HG03103 (cell line): ENCODE results near the gene SYNJ2.
"Not testable (repeated sequence)": the region's sequence is repeated elsewhere in the genome, so short reads cannot be mapped to it uniquely, and the experiment has no call there.

Experiments used
- ATAC-seq: cut with Tn5 transposase; IDR thresholded peaks from one replicate; pipeline ENCODE4 v1.9.1; 2021; ENCODE audit warnings: low read depth; ENCODE audit not compliant: unreplicated experiment

SYNJ2 gene, protein sequence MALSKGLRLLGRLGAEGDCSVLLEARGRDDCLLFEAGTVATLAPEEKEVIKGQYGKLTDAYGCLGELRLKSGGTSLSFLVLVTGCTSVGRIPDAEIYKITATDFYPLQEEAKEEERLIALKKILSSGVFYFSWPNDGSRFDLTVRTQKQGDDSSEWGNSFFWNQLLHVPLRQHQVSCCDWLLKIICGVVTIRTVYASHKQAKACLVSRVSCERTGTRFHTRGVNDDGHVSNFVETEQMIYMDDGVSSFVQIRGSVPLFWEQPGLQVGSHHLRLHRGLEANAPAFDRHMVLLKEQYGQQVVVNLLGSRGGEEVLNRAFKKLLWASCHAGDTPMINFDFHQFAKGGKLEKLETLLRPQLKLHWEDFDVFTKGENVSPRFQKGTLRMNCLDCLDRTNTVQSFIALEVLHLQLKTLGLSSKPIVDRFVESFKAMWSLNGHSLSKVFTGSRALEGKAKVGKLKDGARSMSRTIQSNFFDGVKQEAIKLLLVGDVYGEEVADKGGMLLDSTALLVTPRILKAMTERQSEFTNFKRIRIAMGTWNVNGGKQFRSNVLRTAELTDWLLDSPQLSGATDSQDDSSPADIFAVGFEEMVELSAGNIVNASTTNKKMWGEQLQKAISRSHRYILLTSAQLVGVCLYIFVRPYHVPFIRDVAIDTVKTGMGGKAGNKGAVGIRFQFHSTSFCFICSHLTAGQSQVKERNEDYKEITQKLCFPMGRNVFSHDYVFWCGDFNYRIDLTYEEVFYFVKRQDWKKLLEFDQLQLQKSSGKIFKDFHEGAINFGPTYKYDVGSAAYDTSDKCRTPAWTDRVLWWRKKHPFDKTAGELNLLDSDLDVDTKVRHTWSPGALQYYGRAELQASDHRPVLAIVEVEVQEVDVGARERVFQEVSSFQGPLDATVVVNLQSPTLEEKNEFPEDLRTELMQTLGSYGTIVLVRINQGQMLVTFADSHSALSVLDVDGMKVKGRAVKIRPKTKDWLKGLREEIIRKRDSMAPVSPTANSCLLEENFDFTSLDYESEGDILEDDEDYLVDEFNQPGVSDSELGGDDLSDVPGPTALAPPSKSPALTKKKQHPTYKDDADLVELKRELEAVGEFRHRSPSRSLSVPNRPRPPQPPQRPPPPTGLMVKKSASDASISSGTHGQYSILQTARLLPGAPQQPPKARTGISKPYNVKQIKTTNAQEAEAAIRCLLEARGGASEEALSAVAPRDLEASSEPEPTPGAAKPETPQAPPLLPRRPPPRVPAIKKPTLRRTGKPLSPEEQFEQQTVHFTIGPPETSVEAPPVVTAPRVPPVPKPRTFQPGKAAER (N-terminal part only)

DNA sequence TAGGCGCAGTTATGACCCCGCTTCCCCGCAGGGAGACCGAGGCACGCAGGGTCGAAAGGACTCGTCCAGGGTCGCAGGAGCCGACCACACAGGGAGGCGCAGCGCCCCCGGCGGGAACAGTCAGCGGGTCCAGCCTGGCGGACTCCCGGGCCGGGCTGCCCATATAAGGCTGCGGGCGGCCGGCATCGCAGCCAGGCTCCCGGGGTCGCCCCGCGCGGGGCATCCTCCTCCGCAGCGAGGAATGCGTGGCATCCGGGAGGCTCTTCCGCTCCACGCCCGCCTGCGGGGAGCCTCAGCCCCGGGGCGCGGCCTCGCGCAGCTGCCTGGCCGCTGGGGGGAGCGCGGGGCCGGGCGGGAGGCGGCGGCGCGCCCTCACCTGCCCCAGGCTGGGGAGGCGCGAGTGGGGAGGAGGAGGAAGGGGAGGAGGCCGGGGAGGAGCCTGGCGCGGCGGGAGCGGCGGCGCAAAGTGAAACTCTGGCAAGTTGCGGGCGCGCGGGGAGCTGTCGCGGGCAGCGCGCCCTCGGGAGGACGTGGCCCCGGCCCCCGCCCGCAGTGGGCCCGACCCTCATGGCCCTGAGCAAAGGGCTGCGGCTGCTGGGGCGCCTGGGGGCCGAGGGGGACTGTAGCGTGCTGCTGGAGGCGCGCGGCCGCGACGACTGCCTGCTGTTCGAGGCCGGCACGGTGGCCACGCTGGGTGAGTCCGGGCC is at the start of gene SYNJ2:
Gene SYNJ2 (plus strand): TSS at position 469 of the 707 bp plus-strand sequence. CDS start 99 bp downstream, at position 568.
- peak; percentile 64 for ATAC-seq

DNA sequence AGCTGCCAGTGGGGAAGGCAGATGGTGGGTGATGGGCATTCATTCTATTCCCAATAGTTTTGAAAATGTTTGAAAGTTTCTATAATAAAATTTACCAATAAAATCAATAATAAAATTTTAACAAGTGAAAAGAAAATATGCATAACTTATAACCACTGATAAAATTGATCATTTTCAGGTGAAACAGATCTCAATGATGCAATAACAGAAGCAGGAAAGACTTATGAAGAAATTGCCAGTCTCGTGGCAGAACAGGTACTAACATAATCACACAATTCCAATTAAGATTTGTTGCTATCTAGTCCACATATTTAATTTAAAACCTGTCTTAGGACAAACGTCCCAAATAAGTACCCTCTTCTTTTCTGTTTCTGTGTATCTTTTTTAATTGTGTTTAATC is 45.9 kb upstream of the SYNJ2 start:
- no peak for ATAC-seq

DNA sequence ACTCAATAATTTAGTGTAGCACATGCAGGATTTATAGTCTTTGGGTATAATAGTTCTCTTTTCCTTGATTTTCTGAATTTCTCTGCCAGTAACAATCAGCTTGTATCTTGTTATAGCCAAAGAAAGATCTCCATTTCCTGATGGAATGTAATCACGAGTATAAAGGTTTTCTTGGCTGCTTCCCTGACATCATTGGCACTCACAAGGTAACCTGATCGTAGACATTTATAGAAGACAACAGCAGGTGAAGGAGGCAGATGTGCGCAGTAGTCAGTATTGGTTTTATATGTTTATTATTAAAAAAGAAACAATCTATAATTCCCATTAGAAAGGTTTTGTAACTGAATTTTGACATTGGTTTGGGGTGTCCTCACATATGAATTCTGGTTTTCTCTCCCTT is 44.3 kb upstream of the SYNJ2 start:
- no peak for ATAC-seq

DNA sequence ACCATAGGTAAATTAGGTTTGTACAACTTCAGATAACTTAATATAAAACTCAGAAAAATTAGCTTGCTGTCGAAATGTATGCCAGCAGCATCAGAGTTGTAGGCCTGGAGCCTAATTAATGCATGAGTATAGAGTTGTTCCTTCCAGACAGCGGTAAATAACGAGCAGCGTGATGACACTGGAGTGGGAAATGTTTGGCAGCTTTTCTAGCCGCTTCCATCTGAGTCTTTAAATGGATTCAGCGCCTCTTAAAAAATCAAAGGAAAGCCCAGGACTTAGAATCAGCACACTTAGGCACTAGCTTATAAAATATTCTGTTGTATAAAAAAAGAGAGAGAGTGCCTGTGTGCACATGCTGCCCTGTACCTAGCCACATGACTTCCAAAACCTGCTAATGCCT is 43.7 kb upstream of the SYNJ2 start:
- ATAC-seq: no peak

DNA sequence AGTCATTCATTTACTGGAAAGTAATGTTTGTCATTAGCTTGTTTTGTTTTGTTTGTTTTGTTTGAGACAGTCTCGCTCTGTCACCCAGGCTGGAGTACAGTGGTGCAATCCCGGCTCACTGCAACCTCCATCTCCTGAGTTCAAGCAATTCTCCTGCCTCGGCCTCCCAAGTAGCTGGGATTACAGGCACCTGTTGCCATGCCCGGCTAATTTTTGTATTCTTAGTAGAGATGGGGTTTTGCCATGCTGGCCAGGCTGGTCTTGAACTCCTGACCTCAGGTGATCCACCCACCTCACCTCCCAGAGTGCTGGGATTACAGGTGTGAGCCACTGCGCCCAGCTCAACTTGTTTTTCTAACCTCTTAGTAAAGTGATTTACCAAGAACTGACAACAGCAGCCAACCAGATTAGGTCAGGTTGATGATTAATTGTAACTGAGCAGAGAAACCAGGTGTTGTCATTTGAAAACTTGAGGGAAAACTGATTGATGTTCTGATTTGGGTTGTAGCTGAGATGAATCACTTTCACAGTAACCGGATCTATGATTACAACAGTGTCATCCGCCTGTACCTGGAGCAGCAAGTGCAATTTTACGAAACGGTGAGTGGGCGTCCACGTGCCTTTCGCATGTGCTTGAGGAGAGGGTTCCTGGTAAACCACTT is 41.2 kb upstream of the SYNJ2 start:
- ATAC-seq: not testable (repeated sequence)

DNA sequence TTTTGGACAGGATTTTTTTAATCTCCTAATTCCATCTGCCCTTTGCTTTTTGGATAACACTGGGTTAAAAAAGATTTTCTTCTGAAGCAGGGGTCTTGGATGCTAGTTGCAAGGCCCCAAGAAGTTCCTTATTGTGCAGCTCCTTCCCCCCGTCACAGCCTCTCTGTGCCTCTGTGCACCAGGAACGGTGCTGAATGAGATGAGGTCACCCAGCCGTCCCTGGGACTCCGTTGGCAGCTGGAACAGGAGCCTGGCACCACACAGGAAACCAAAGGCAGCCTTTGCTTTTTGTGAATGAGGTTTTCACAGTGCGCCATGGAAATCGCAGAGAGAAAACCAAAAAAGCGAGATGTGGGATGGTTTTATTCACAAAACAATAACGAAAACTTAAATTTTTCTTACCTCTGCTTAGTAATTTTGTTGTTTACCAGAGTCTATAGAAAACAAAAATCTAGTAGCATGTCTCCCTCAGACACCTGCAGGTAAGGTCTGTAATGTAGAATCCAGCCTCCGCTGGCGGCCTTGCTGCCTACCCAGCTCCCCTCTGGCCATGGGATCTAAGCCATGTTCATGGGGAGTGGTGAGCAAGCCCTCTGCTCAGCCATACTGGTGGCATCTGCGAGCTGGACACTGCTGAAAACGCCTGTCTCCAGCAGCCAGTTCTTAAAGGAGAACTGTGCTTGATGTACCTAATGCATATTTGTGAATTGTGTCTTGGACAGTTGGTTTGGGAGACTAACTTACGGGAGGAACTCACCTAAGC is 40.4 kb upstream of the SYNJ2 start:
- no peak for ATAC-seq

DNA sequence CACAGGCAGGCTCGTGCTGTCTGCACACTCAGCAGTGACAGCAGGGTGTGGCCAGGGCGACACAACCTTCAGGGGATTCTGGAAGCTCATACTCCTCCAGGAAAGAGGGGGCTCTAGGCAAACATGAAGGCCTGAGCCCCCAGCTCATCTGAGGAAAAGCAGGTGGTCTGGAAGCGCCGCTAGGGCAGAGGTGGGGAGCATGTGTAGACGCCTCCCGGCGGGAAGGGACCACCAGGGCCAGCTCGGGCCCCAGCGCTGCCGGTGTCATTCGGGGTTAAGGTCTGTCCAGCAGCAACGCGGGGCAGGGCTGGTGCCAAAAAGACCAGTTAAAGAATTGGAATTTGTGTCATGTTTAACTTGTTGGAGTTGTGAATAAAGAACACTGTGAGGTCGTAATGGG is 39.3 kb upstream of the SYNJ2 start:
- ATAC-seq: no peak

DNA sequence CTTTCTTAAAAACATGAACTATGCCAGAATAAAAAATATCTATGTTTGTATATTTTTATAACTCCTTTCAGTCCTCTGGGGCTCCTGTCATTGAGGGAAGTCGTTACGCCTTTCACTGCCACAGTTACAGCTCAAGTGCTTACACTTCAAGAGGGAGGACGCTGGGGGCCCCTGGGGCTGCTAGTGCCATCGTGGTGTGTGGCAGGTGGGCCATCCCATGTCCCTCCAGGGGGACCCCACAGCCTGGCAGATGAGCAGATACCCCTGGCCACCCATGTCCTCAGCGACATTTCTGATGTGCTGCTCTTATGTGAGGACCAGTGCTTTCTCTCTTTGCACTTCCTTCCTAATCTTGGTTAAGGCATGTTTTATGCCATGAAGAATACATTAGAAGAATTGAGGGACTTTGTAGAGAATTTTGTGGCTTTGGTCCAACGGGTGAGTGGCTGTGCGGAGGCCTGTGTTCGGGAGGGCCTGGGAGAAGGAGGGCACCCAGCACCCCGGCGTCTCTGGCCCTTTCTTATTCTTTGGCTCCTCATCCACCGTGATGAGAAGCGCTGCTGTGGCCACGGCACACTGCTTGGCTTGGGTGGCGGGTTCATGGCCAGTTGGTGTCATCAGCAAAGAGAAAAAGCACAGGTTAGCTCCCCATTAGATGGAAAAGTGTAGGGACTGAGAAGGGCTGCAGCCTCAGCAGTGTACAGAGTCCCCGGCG is 38.3 kb upstream of the SYNJ2 start:
- ATAC-seq: no peak

DNA sequence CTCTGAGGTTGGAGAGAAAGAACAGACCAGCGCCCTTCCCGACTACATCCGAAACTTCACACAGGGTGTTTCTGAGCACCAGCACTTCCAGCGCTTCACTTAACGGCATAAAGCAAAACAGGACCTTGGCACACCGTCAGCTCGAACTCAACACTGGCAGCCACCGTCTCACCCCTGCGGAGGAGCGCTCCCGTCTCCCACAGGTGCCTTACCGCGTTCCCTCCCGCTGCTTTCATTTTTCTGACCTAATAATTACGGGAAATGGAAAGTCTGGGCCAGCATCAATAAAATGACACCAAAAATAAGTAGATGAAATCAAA is 37.7 kb upstream of the SYNJ2 start:
- no peak for ATAC-seq

DNA sequence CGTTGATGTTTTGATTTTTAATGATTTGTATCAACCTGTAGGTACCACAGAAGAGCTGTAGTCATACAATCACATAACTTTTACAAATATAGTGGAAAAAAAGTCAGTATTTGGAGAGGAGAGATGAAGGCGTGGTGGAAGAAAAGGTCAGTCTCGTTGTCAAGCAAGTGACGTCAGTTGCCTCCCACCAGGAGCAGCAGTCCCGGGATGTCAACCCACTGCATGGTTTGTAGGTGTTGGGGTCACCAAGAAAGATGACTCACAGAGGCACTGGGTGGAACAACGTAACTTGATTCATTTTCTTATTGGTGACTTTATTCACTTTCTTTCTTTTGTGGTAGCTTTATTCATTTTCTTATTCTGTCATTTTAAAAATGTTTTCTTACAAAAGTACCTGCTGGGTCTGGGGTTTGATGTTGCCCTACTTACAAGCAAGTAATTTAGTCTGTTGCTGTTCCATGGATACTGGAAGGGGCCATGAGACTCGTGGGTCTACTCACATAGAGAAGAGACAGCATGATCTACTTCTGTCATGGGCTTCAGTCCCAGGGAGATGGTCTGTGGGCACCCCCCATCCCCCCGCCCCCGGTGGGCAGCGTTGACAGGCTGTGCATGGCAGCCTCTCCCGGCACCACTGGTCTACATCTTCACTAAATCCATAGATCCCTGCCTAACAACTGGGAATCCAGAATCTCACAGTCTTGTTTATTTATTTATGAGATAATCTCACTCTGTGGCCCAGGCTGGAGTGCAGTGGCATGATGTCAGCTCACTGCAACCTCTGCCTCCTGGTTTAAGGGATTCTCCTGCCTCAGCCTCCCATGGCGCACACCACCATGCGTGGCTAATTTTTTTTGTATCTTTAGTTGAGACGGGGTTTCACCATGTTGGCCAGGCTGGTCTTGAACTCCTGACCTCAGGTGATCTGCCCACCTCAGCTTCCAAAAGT is 36.4 kb upstream of the SYNJ2 start:
- no peak for ATAC-seq

DNA sequence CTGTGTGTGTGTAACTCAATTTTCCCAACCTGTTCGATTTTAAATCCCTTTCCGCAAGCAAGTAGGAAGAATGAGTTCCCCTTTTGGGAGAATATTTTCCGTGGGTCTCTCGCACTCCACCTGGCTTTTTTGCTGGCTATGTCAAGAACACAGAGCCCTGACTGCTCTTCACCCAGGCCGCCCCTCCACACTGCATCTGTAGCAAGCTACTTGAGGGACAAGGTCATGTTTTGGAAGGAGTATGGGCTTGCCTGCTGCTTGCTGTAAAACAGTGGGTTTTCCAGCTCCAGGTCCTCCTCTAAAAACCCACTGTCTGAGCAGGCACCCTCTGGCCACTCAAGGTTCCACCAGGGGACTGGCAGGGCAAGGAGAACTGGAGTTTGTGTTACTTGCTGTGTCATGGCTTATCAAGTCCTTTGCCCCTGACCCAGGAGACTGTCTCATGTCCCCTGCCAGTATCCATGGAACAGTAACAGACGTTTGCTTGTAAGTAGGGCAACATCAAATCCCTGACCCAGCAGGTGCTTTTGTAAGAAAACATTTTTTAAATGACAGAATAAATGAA is 35.5 kb upstream of the SYNJ2 start:
- ATAC-seq: no peak

DNA sequence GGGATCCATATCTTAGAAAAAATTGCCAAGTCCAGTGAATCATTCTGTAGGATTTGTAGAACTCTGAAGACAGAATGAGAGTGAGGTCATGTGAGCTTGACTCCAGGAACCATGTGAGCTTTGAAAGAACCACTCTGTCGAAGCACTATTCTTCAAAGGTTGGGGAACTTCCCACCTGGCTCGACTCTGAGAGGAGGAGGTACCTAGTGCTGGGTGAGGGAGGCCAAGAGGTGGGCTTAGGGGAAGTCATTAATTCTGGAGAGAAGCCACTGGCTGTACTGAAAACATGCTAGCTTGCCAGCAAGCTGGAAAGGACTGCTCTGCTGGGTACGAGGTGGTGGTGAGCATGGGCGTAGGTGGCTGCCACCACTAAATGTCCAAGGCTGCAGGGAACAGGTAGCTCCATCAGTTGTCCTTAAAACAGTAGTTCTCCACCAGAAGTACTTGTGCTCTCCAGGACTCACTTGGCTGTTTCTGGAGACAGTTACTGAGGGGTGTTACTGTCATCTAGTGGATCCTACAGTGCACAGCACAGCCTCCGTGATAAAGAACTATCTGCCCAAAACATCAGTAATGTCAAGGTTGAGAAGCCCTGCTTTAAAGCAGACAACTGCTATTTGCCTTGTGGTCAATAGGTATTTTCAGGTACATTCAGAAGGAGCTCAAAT is 34.7 kb upstream of the SYNJ2 start:
- no peak for ATAC-seq

DNA sequence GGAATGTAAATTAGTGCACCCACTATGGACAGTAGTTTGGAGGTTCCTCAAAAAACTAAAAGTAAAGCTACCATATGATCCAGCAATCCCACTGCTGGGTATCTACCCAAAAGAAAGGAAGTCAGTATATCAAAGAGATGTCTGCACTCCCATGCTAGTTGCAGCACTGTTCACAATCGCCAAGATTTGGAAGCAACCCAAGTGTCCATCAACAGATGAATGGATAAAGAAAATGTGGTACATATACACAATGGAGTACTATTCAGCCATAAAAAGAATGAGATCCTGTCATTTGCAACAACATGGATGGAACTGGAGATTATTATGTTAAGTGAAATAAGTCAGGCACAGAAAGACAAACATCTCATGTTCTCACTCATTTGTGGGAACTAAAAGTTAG is 30.8 kb upstream of the SYNJ2 start:
- not testable (repeated sequence) for ATAC-seq

DNA sequence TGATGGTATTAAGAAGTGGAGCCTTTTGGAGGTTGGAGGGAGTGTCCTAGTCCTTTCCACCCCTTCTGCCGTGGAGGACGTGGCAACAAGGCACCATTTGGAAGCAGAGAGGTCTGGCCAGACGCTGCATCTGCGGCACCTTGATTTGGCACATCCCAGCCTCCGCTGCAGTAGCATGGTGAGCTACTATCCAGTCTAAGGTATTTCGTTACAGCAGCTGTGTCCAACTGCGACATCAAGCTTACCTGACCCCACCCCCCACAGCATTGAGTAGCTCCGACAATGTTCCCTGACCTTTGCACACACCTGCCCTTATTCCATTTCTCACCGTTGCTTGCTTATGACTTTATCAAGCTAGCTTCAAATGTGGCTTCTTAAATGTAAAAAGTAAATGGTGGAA is 29.8 kb upstream of the SYNJ2 start:
- no peak for ATAC-seq

DNA sequence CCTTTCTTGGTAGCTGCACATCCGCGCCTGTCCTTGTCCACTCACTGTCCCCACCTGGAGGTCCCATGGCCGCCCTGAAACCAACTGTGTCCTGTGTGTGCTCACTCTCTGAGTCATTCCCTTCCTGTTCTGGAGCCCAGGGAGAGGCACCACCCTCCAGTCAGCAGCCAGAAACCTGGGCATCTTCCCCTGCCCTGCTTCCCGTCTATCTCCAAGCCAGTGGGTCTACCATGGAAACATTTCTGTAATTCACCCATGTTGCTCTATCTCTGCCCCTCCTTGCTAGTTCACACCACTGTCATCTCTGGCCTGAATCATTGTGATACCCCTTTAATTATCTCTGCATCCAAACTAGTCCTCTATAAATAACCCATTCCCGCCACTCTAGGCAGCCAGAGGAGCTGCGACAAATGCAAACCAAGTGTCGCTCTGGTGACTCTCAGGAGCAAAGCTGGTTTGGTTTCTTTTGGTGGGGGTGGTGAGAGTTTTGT is 28.8 kb upstream of the SYNJ2 start:
- no peak for ATAC-seq

DNA sequence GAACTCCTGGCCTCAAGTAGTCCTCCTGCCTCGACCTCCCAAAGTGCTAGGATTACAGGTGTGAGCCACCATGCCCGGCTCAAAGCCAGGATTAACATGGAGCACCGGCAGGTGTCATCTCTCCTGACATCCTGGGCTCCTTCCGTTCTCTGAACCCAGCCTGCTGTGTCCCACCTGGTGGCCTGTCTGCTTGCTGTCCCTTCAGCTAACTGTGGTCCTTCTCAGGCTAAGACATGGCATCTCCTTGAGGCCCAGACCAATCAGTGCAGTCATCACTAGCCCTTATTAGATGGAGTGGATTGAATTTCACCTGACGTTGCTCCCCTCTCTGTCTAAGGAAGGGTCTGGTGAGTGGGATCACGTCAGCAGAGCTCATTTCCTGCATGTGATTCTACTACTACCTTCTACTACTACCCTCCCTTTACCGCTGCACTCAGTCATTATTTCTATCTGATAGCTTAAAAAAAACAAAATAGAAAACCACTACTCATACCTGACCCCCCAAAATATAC is 28.0 kb upstream of the SYNJ2 start:
- no peak for ATAC-seq
